K562 treated with DMSO at 1 percent for 4 hours (cell line): Measurements from ENCODE around the gene ZNF439. TPM values are rescaled to one million over a fixed set of nuclear protein-coding genes. Genes with fewer than 3 reads are reported as not detected.

Experiments used
- total RNA-seq: library from RNA; unstranded; fragments of 300-600 nt; gene quantifications from 2 replicates; pipeline ENCODE4 v1.2.3, GENCODE V29; 2022; ENCODE audit not compliant: insufficient read depth

The ZNF439 gene
- 0.63 TPM in 1 of 2 replicates, not detected in the other for total RNA-seq

GRCh38 chr19:11848594-11849469 is at the start of gene ZNF439:
TSS of gene ZNF439 (plus strand) at chr19:11848726. CDS start at chr19:11848868, 142 bp downstream.

GRCh38 chr19:11814029-11814699 is 34.4 kb upstream of the ZNF439 start, which contains the start of gene ZNF440:
TSS of gene ZNF440 (plus strand) at chr19:11814273. CDS start at chr19:11814448, 175 bp downstream.

GRCh38 chr19:11887611-11888531 is 39.3 kb downstream of the ZNF439 start, which contains the start of gene ZNF69:
TSS of gene ZNF69 (plus strand) at chr19:11887782. CDS start at chr19:11887924, 142 bp downstream.

Other genes with a start within 250 kb of the ZNF439 start
- gene ZNF823, start 109.8 kb upstream of the ZNF439 start, total RNA-seq: 11.9 and 15.0 TPM in 2 replicates
- gene ZNF441, start 81.7 kb upstream of the ZNF439 start, total RNA-seq: 2.7 and 3.1 TPM in 2 replicates
- 0.33 TPM in 1 of 2 replicates, not detected in the other for gene ZNF491, start 50.2 kb upstream of the ZNF439 start, total RNA-seq
- 6.1 and 7.3 TPM in 2 replicates for gene ZNF440, start 34.5 kb upstream of the ZNF439 start, total RNA-seq
- gene ZNF69, start 39.1 kb downstream of the ZNF439 start, total RNA-seq: 2.1 and 2.2 TPM in 2 replicates
- 4.5 and 6.6 TPM in 2 replicates for gene ZNF700, start 76.4 kb downstream of the ZNF439 start, total RNA-seq
- 0.23 TPM in 1 of 2 replicates, not detected in the other for gene ZNF763, start 116.3 kb downstream of the ZNF439 start, total RNA-seq
- 1.7 and 2.3 TPM in 2 replicates for gene ZNF433, start 187.0 kb downstream of the ZNF439 start, total RNA-seq
- 0.75 TPM in 1 of 2 replicates, not detected in the other for gene ZNF878, start 204.2 kb downstream of the ZNF439 start, total RNA-seq
- gene ZNF844, start 216.0 kb downstream of the ZNF439 start, total RNA-seq: 0.69 and 1.8 TPM in 2 replicates